OCI-M2 (cell line): Measurements from ENCODE around the gene ZNF784.
"Not testable (repeated sequence)": the region's sequence is repeated elsewhere in the genome, so short reads cannot be mapped to it uniquely, and the experiment has no call there.

ENCODE experiments used
- DNase-seq: peaks from one replicate; lab custom pipeline; 2025; ENCODE audit not compliant: unreplicated experiment; lab: John Stamatoyannopoulos, UW

Gene ZNF784

GRCh38 chr19:55585658-55586339 is 38.6 kb downstream of the ZNF784 start:
- DNase-seq, result no peak

- no peak for DNase-seq
Measured at GRCh38 chr19:55584871-55585270, 39.5 kb downstream of the ZNF784 start.

- not testable (repeated sequence) for DNase-seq
Measured at GRCh38 chr19:55583897-55584296, 40.5 kb downstream of the ZNF784 start.

DNA sequence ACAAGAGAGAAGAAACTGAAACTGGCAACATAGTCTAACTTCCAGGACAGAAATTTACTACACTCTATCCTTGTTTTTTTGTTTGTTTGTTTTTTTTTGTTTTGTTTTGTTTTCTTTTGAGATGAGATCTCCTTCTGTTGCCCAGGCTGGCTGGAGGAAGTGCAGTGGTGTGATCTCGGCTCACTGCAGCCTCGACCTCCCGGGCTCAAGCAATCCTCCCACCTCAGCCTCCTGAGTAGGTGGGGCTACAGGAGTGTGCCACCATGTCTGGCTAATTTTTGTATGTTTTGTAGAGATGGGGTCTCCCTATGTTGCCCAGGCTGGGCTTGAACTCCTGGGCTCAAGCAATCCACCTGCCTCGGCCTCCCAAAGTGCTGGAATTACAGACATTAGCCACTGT is 42.1 kb downstream of the ZNF784 start:
- not testable (repeated sequence) for DNase-seq

DNA sequence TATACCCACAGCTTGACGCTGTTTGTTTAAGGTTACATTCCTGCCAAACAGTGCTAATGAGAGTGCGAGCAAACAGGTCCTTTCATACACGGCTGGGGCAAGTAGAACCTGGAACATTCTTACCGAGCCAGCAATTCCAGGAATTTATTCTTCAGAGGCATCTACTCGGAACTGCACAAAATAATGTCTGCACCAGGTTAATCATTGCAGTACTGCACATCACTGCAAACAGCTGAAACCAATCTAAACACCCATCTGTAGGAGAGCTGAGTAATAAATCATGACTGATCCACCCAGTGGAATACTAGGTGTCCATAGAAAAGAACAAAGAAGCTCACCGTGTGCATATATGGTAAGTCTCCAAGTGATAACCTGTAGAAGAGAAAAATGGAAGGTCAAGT is 42.5 kb downstream of the ZNF784 start:
- DNase-seq, result no peak

- DNase-seq, result no peak
Measured at GRCh38 chr19:55581145-55581822, 43.1 kb downstream of the ZNF784 start.

DNA sequence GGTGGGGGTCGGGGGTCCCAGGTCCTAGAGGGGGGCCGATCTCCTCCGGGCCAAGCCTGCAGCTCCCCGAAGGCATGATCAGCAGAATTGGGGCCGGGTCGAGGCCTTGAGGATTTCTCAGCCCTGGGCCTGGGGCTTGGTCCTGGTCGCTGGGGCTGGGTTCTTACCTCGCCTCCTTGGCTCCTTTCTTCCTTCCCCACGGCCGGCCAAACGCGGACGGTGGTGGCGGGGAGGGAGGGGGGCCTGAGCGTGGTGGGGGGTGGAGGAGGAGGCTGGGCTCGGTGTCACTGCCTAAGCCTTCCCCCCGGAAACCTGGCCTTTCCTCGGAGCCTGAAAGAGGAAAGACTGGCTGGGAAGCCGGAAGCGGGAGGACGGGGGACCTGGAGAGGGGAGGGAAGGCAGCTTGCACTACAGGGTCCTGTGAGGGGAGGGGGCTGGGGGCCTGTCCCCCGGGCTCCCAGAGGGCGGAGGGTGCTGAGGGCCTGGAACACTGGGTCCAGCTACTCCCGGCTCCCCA is 43.7 kb downstream of the ZNF784 start, which contains the start of gene ZNF579:
TSS of gene ZNF579 (minus strand) at position 221 of the 517 bp plus-strand sequence. CDS start 1,209 bp downstream, outside the sequence.
- DNase-seq, result peak; percentile 65

- no peak for DNase-seq
Measured at GRCh38 chr19:55579766-55580621, 44.4 kb downstream of the ZNF784 start.

DNA sequence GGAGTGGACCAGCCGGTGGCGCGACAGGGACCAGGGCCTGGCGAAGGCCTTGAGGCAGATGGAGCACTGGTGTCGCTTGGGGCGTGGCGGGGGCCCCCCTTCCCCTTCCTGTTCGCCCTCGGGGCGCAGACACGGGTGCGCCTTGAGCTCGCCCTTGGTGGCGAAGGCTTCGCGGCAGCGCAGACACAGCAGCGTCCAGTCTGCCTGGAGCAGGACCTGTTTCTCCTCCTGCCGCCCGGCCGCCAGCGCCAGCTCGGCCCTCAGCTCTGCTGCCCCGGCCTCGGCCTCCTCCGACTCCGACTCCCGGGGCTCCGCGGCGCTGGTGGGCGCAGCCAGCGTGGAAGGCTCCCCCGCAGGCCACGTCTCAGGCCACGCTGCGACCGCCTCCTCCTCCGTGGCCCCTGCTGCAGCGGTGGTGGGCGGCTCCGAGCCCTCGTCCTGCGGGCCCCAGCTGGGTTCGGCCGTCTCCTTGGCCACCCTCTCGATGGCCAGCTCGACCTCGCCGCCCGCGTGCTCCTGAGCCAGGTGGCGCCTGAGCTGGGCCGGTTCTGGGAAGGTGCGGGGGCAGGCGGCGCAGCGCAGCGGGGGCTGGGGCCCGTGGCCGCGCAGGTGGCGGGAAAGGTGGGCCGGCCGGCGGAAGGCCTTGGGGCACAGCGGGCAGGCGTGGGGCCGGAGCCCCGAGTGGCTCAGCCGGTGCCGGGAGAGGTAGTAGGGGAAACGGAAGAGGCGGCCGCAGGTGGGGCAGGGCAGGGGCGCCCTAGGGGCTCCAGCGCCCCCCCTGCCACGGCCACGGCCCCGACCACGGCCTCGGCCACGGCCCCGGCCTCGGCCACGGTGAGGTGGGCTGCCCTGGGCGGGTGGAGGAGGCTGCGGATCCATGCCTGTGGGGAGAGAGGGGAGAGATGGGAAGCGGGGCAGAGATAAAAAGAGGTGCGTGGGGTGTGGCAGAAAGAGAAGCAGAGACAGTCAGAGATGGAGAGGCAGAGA is 45.3 kb downstream of the ZNF784 start:
- no peak for DNase-seq

DNA sequence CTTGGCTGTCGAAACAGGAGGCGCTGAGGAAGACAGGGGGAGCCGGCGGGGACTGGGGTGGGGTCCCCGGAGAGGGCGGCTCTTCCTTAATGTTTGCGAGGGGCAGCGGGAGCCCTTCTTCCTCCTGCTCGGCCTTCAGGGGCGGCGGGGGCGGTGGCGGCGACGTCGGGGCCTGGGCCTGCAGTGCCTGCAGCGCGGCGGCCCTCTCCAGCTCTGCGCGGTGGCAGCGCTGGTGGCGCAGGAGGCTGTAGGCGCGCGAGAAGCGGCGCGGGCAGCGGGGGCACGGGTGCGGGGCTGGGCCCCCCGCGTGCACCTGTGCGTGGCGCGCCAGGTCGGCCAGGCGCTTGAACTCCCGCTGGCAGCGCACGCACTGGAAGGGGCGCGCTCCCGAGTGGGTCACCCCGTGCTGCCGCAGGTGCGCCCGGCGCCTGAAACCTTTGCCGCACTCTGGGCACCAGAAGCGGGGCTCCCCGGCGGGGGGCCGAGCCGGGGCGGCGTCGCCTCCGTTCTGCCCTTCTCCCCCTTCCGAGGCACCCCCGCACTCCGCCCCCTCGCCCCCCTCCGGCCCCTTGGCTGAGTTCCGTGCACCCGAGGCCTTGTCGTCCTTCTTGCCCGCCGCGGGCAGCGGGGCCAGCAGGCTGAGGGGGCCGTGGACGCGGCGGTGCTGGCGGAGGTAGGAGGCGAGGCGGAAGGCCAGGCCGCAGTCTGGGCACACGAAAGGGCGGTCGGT is 46.2 kb downstream of the ZNF784 start:
- no peak for DNase-seq

GRCh38 chr19:55576746-55577145 is 47.6 kb downstream of the ZNF784 start:
- DNase-seq, result no peak

GRCh38 chr19:55573929-55574328 is 50.4 kb downstream of the ZNF784 start:
- DNase-seq, result not testable (repeated sequence)
